GM19023 (cell line): Measurements from ENCODE around the gene PRKAR1B.

ENCODE experiments used
- ATAC-seq: cut with Tn5 transposase; IDR thresholded peaks from one replicate; pipeline ENCODE4 v1.9.1; 2021; ENCODE audit warnings: mild to moderate bottlenecking, moderate library complexity; ENCODE audit not compliant: unreplicated experiment

PRKAR1B gene

DNA sequence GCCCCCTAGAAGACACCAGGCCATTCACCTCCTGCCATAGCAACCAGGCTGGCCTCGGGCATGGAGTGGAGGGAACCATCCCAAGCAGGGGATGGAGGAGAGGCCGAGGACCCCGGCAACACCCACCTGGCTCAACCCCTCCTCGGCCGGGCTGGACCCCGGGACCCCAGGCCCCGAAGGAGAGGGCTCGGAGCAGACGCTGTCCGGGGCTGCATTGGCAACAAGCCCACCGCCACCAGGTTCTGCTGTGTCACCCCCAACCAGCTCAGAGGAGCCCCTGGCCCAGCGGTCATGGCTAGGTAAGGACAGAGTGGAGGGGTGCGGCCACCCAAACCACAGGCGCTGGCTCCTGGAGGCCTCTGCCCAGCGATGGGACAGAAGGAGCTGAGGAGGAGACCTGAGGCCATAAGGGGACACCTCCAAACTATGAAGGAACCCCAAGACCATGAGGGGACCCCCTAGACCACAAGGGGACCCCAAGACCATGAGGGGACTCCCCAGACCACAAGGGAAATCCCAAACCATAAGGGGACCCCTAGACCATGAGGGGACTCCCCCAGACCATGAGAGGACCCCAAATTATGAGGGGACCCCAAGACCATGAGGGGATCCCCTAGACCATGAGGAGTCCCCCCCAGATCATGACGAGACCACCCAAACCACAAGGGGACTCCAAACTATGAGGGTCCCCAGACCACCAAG lies 132.7 kb downstream of the PRKAR1B start:
- no peak for ATAC-seq

DNA sequence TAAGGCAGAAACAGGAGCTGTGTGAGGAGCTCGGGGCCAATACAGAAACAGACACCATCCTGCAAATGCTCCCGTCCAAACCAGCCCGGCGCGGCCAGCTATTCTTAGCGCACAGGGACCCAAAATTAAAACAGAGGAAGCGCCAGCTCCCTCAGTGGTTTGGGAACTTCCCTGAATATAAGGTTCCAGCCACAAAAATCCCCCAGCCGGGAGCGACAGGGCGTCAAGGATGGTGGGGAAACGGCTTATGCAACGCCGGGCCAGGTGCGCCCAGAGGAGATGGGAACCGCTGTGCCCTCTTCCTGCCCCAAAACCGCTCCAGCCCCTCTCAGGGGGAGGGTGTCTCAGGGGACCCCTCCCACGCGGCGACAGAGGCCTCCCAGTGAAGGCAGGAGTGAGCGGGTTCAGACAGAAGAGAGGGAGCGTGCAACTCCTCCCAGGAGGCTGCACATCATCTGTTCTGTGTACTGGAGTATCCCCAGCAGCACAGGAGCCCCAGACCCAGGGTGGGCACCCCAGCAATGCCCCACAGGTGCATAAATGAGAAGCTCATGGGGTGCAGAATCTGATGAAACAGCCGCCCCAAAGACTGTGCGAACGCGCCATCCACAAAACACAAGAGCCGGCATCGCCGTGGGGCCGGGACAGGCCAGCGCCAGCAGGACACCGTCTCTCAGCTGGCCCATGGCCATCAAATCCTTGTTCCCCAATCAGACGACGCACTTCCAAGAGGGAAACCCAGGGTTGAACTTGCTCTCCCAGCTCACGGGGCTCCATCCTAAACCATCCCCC lies 133.6 kb downstream of the PRKAR1B start:
- no peak for ATAC-seq

- no peak for ATAC-seq
Measured at GRCh38 chr7:591856-592628, 135.0 kb downstream of the PRKAR1B start.

DNA sequence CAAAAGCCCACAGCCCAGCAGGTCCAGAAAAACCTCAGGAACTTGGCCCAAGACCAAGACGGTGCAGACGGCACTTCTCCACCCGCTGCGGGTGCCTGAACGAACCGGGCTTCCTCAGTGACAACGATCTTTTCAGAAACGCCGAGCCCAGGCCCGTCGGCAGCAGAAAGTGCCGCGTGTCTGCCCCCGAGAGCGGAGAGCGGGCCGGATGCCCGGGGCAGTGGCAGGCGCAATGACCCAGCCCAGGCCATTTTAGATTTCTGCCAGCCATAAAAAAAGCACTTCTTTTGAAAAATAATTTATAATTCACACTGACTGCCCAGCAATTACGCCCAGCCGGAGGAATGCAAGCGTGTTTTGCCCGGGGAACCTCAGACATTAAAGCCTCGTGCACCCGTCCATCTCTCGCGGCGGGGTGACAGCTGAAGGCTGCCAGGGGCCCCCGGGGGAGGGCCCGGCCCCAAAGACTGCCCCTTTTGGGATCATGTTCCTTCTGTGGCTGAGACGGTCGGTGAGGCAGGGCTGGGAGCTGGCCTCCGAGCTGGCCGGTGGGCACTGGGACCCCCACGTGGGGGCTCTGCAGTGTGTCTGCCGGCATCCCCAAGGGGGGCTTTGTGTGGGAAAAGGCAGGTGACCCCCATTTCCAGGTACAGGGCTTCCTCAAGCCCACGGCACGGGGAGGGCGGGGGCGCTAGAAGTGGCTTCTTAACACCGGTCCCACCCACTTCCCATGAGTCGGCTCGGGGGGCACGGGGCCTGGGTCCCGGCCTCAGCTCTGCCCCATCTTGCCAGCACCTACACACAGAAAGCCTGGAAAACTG lies 136.1 kb downstream of the PRKAR1B start:
- no peak for ATAC-seq

DNA sequence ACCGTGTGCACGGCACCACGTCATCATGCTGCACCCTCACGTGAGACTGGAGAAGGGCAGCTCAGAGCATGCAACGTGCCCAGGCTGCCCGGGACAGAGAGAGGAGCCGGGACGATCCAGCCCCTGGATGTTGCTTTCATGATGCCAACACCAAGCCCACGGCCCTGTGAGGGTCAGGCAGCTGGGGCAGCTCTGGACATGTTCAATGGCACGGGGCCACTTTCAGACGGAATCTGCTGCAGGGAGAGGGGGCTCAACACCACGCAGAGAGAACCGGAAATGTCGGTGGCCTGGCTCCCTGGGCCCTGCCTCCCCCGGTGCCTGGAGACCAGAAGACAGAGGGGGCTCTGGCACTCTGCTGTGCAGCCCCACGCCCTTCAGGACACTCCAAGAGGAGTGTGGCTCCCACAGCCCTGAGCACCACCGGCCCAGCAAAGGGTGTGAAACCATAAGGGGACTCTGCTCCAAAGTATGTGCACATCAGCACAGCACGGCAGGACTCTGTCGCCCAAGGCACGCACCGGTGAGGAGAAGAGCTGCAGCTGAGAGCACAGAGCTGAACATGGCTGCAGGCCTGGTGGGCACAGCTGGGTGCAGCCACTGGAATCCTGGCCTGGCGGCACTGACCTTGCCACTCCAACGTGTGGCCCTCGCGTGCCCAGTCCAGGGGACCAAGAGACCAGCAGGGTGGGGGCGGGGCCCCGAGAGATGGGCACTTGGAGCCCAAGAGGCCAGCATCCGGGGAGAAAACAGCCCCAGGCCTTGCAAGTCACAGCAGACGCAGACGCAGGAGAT lies 137.1 kb downstream of the PRKAR1B start:
- no peak for ATAC-seq

DNA sequence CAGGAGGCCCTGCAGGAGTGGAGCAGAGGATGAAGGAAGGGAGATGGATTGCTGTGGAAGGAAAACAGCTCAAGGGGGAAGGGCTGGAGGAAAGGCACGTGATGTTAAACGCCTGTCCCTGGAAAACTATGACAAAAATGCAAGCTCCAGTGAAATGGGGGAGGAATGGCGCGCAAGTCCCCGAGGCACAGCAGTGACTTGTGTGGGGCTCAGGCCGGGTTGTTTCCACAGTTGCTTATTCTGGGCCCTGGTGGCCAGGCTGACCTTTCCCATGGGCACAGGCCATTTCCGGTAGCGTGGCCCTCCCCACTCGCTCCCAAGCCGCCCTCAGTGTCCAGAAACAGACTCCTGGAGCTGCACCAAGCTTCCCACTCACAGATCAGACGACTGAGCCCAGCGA lies 139.3 kb downstream of the PRKAR1B start:
- no peak for ATAC-seq

DNA sequence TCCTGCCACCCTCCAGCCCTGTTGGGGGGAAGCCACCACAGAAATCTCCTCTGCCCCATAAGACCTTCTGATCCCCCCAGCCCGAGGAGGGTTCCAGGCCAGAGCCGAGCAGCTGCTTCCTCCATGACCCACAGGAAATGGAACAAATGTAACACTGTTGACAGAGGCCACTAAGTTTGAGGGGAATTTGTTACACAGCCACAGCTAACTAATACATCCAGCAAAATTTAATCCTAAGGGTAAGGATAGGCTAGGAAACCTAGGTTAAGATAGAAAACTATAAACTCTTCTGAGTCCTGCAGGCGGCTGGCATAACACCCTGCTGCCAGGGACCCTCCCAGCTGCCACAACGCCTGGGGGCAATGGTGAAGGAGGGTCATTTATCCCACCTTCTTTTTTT lies 140.6 kb downstream of the PRKAR1B start:
- no peak for ATAC-seq

- no peak for ATAC-seq
Measured at GRCh38 chr7:585873-586272, 141.2 kb downstream of the PRKAR1B start.

- ATAC-seq = no peak
Measured at GRCh38 chr7:585229-585711, 141.8 kb downstream of the PRKAR1B start.

DNA sequence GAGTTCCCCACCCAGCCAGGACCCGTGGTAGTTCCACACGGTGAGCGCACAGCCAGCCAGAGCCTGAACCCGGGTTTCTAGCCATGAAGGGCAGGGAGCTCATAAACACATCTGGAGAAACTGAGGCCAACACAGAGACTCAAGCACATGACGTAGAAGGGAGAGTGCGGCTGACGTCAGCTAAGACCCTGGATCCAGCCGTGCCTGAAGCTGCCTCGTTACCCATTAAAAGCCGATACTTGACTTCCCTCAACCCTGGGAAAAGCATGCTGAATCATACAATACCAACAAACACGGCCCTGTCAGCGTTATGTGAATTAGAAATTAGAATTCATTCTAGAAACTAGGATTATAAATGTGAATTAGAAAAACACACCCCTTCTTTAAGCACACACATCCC lies 142.3 kb downstream of the PRKAR1B start:
- ATAC-seq = no peak

DNA sequence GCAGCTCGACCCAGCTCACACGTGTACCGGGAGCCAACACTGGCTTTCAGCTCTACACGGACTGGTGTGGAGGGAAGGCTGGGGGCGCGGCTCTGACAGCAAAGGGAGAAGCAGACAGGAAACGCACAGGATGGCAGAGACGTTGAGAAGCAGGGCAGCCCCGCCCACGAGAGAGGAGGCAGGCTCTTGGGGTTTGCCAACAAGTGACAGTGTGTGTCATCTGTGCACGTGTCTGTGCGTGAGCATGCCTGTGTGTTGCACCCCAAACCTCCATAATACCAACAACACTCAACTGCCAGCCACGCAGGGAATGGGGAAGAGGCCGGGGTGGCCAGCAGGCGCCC lies 143.0 kb downstream of the PRKAR1B start:
- no peak for ATAC-seq

DNA sequence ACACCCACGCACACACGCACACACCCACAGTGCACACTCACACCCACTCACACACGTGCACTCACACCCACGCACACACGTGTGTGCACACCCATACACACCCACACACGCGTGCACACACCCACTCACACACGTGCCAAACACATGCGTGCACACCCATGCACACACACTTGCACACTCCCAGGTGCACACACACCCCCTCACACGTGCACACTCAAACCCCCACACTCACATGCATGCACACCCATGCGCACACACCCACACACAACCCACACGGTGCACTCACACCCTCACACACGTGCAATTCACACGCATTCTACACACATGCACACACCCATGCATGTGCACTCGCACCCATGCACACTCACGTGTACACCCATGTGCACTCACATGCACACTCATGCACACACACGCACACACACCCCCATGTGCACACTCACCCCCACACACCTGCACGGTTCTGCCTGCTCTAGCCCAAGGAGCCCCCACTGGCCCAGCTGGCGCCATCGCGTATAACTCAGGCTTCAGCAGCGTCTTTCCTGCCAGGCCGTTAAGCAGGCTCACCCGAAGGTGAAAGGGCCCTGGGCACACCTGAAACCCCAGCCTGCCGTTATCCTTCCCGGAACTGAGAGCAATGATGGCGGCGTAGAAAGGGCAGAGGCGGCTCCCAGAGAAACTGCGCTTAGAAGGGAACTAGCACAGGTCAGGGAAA lies 143.5 kb downstream of the PRKAR1B start:
- ATAC-seq = no peak

GRCh38 chr7:582931-583330 lies 144.2 kb downstream of the PRKAR1B start:
- ATAC-seq = no peak

GRCh38 chr7:582081-582835 lies 144.8 kb downstream of the PRKAR1B start:
- ATAC-seq = no peak

DNA sequence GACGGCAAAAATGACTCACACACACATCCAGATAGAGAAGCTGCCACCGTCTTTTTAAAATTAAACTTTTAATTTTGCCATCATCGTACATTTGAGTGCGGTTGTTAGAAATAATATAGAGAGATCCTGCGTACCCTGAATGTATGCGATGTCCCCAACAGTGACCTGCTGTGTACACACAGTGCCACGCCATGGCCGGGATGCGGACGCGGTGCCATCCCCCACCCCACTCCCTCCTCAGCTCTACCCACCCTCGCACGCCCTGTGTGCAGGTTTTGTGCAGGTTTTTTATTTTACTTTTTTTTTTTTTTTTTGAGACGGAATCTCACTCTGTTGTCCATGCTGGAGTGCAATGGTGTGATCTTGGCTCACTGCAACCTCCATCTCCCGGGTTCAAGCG lies 148.7 kb downstream of the PRKAR1B start:
- ATAC-seq = no peak

DNA sequence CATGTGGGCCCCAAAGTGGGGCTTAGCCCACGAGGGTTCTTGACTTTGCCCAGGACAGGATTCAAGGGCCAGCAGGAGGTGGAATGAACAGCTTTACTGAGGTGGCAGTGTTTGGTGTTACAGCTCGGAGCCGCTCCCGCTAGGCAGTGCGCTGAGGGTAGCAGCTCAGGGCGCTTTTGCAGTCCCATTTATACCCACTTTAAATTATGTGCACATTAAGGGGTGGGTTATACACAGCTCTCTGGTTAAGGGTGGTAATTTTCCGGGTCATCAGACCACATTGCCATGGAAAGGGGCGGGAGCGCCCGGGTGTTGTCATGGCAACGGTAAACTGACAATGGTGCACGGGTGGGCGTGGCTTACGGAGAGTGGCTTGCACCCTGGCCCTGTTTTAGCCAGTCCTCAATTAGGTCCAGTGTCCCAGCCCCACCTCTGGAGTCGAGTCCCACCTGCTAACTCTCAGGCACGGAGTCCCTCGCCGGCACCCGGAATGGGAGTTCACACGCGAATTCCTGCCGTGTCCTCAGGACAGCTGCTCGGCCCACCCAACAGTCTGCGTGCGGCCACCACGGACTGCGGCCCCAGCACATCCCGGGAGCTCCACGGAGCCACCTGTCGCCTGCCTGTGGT lies 149.2 kb downstream of the PRKAR1B start:
- ATAC-seq = no peak

- ATAC-seq = no peak
Measured at GRCh38 chr7:577278-577665, 149.8 kb downstream of the PRKAR1B start.
